Endometrium (tissue), 2 donors: Measurements from ENCODE around the gene DNAH10.

Experiments
- FAIRE-seq: peaks from 2 replicates; lab custom pipeline; 2012; peaks lifted over from hg19 to GRCh38; lab: Jason Lieb, UNC
- donor health status: control.
- donor health status: control.

The DNAH10 gene

GRCh38 chr12:123799227-123799626, 37.1 kb downstream of the DNAH10 start:
- FAIRE-seq: no peak

DNA sequence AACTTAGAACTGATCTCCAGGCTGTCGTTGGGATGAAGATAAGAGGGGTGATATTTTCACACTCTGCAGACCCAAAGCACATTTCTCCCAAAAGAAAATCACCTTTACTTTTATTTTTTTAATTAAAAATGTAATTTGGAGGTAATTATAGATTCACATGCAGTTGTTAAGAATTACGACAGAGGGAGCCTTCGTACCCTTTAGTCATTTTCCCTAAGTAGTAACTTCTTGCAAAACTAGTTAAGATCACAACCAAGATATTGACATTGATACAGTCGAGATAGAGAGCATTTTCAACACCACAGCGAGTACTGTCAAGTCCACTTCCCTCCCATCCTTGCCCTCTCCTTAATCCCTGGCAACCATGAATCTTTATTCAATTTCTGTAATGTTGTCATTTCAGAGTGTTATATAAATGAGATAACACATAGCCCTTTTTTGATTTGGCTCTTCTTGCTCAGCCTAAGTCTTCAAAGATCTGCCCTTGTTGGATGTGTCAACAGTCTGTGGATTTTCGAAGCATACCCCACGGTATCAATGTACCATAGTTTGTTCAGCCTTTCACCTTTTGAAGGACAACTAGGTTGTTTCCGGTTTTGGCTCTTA, 39.6 kb downstream of the DNAH10 start:
- FAIRE-seq: peak; percentile 51

DNA sequence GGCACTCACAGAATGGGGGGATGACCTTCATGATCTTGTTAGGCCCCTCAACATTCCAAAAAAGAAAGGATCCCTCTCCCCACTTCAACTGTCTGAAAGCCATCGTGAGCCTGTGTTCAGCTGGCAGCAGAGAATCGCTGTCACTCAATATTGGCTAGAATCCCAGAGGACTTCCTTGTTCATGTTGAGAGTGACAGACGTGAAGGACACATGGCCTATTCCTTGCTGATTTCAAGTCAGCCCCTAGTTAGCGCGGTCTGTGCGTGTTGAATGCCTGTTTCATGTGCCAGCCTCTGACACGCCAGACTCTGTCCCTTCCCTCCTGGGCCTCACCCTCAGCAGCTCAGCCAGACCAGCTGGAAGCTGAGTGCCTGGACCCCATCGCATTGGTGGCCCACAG, 43.1 kb downstream of the DNAH10 start:
- FAIRE-seq: no peak

DNA sequence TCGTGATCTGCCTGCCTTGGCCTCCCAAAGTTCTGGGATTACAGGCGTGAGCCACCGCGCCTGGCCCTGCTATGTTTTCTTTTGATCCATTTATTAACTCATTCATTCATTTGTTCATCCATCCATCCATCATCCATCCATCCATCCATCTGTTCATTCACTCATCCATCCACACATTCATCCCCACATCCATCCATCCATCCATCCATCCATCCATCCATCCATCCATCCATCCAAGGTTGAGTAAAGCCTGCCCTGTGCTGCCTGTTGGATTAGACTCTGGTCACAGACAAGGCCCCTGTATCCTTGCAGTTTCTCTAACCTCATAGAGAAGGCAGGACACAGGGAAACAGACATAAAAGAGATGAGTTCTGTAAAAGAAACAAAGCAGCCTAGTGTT, 44.9 kb downstream of the DNAH10 start:
- FAIRE-seq: no peak

- FAIRE-seq: no peak
These were observed 45.6 kb downstream of the DNAH10 start for GRCh38 chr12:123807670-123808069.

- no peak for FAIRE-seq
These were observed 46.1 kb downstream of the DNAH10 start for GRCh38 chr12:123808167-123808566.

- no peak for FAIRE-seq
These were observed 51.2 kb downstream of the DNAH10 start for GRCh38 chr12:123813349-123813748.

DNA sequence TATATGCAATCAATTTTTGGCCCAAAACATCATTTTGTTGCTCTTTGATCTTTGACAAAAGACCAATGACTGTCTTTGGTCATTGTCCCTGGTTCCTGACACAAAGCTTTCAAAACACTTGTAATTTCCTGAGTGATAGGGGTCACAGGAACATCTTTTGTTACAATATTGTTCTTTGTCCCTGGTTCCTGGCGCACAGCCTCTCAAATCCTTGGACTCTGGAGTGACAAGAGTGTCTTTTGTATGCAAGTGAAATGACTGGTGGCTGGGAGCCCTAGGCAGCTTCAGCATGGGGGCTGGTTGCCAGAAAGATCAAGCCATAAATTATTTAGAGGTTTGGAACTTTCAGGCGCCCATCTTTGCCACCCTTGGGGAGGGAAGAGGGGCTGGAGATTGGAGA, 53.9 kb downstream of the DNAH10 start:
- no peak for FAIRE-seq

DNA sequence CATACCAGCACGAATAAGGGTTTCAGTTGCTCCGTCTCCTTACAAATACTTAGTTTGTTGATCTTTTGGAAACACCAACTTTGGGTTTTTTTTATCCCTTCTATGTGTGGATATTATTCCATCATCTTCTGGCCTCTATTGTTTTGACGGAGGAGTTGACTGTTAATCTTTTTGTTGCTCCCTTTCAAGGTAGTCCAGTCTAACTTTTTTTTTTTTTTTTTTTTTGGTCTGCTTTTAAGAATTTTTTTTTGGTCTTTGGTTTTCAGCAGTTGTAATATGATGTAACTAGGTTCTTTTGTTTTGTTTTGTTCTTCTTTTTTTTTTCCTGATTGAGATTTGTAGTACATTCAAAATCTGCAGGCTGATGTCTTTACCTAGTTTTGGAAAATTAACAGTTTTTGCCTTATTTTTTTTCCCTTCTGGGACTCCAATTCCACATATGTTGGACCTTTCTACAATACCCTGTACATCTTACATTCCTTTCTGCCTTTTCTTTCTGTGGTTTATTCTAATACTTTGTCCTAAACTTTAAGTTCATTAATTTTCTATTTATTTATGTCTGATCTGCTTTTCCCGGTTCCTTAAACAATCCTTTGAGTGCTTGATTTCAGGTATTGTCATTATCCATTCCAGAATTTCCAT, 54.9 kb downstream of the DNAH10 start:
- FAIRE-seq: peak; percentile 18

GRCh38 chr12:123822804-123823203, 60.7 kb downstream of the DNAH10 start:
- FAIRE-seq: no peak

GRCh38 chr12:123828120-123828519, 66.0 kb downstream of the DNAH10 start:
- FAIRE-seq: no peak

GRCh38 chr12:123828854-123829547, 66.9 kb downstream of the DNAH10 start:
- FAIRE-seq: no peak

- FAIRE-seq: no peak
These were observed 67.5 kb downstream of the DNAH10 start for GRCh38 chr12:123829561-123829960.

DNA sequence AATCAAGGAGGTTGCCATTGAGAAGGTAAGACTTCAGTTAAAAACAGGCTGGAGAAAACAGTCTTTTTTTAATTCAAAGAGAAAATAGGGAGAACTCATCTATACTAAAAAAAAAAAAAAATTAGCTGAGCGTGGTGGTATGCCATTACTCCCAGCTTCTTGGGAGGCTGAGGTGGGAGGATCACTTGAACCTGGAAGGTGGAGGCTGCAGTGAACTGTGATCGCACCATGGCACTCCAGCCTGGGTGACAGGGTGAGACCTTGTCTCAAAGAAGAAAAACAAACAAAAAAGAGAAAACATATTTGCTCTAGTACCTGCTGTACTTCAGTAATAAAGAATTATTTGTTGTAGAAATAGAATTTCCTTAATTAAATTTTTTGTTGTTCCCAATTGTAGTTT, 68.6 kb downstream of the DNAH10 start:
- FAIRE-seq: no peak

DNA sequence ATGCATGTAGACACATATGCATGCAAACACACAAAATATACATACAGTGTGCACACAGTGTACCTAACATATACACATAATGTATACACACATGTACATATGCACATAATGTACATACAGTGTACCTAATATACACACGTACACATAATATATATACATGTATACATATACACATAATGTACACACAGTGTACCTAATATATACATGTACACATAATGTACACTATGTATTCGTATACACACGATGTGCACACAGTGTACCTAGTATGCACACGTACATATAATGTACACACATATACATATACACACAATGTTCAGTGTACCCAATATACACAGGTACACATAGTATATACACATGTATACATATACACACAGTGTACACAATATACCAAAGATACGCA, 70.0 kb downstream of the DNAH10 start:
- no peak for FAIRE-seq

DNA sequence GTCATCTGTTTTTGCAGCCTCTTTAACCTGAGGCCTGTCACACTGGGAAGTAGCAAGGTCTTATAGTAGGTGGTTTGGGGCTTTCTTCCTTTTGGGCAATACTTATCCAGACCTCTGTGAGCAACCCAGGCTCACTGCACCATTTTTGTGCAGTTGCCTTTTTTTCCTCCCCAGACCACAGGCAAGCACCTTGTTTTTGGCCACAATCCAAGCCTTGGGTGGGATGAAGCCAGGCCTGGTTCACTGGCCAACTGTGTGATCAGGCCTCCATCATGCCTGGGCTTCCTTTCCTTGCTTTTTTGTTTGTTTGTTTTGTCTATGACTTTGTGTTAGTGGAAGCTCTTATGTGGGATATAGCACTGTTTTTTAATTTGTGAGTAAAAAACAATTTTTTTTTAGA, 71.7 kb downstream of the DNAH10 start:
- no peak for FAIRE-seq

- no peak for FAIRE-seq
These were observed 72.7 kb downstream of the DNAH10 start for GRCh38 chr12:123834845-123835244.

DNA sequence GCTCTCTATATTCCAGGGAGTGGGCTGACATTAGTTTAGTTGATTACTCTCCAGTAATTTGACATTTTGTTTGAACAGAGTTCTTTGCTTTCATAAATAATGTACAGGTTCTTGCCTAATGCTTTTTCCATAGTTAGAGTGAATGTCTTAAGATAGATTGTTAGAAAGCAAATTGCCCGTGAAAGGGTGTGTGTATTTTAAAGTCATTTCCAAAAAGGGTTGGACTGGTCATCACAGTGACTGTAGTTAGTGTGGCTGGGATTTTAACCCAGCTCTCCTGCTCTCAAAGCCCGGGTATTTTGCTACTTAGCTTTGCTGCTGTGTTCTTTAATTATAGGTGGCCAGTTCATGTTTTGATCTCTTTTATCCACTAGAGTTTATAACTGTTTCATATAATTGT, 74.2 kb downstream of the DNAH10 start:
- FAIRE-seq: no peak

DNA sequence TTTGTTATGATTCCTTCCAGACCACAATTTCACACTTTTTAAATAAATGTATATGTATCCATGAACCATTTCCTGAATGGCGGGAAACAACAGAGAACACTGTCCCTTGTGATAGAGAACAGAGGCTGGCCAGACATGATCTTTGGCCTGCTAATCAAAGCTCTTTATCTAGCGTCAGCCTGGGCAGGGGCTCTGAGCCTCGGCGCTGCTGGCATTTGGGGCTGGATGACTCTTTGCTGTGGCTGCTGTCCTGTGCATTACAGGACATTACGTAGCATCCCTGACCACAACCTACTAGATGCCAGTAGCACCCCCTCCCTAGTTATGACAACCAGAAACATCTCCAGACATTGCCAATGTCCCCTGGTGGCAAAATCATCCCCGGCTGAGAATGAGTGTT, 77.7 kb downstream of the DNAH10 start:
- no peak for FAIRE-seq

- no peak for FAIRE-seq
These were observed 78.8 kb downstream of the DNAH10 start for GRCh38 chr12:123840765-123841425.

GRCh38 chr12:123843912-123844748, 82.0 kb downstream of the DNAH10 start:
- no peak for FAIRE-seq

DNA sequence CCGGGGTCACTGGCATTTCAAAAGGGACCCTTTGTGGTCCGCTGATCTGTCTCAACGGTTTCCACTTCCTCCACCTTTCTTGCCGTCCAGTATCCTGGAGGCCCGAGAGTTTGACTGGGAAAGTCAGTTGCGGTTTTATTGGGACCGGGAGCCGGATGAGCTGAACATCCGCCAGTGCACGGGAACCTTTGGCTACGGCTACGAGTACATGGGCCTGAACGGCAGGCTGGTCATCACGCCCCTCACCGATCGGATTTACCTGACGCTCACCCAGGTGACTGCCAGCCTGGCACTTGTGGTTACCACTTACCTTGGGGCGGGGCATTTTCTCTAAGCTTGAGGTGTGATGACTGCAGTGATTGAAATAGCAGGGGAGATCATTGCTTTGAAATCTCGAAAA, 83.8 kb downstream of the DNAH10 start:
- FAIRE-seq: no peak
